ENCODE results near the gene NEGR1. TPM values are rescaled to one million over a fixed set of nuclear protein-coding genes. Genes with fewer than 3 reads are reported as not detected.
A peak's percentile ranks its signal among the peaks of the same experiment; 100 is the strongest.

NEGR1 gene
- total and polyA plus RNA-seq, 11 donors, result 1.7 to 11.3 (median 6.8) TPM

- intact Hi-C loops (cut with DNase I), result no loop called here
- Histone ChIP-seq H3K27me3 (no peaks in the 10 kb centered on the region), H3K9me3 (no peaks in the 10 kb centered on the region), H3K4me3 (no peak overlapping the region), H3K4me1 (peaks cover 0 to 10% (median 0%) of the 10 kb centered on the region in 12 donors), H3K36me3 (no peaks in the 10 kb centered on the region), H3K27ac (no peak overlapping the region)
- TF ChIP-seq, protein P1, sequence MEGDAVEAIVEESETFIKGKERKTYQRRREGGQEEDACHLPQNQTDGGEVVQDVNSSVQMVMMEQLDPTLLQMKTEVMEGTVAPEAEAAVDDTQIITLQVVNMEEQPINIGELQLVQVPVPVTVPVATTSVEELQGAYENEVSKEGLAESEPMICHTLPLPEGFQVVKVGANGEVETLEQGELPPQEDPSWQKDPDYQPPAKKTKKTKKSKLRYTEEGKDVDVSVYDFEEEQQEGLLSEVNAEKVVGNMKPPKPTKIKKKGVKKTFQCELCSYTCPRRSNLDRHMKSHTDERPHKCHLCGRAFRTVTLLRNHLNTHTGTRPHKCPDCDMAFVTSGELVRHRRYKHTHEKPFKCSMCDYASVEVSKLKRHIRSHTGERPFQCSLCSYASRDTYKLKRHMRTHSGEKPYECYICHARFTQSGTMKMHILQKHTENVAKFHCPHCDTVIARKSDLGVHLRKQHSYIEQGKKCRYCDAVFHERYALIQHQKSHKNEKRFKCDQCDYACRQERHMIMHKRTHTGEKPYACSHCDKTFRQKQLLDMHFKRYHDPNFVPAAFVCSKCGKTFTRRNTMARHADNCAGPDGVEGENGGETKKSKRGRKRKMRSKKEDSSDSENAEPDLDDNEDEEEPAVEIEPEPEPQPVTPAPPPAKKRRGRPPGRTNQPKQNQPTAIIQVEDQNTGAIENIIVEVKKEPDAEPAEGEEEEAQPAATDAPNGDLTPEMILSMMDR (IDR thresholded peaks at IDR 0.05), result no peak
- TF ChIP-seq POLR2A (IDR thresholded peaks at IDR 0.05), result no peak
- no peak for DNase-seq
- no peak for ATAC-seq
These were observed 421.3 kb downstream of the NEGR1 start for GRCh38 chr1:71861022-71861421.

DNA sequence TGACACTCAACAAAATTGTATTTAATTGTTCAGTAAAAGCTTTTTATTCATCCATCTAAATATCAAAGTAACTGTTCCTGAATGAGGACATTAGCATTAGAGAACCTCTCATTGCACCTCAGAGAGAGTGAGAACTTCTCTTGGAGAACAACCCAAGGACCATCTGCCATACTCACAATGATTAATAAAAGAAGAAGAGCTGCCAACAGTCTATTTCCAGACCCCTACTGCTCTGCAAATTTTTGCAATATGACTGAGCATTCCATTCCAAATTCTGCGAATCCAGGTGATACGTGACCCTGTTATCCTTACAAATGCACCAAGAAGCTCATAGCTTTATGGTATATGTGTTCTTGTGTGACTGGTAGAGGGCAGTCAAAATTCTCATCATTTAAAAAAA lies 422.5 kb downstream of the NEGR1 start:
- Histone ChIP-seq H3K4me1 (peaks cover 0 to 10% (median 0%) of the 10 kb centered on the region in 12 donors), H3K27ac (no peak overlapping the region), H3K9me3 (no peaks in the 10 kb centered on the region), H3K4me3 (no peak overlapping the region), H3K36me3 (no peaks in the 10 kb centered on the region), H3K27me3 (no peaks in the 10 kb centered on the region)
- no peak for ATAC-seq
- TF ChIP-seq POLR2A (IDR thresholded peaks at IDR 0.05), result no peak
- TF ChIP-seq, protein P1 (IDR thresholded peaks at IDR 0.05), result no peak
- DNase-seq, result no peak
- intact Hi-C loops (cut with DNase I), result no loop called here
- 89 to 97% (median 91%) methylated on average over 2 of the region's 2 CpGs for WGBS, 4 donors

- peaks cover 0 to 10% (median 0%) of the 10 kb centered on the region in 12 donors for H3K4me1 ChIP-seq
- no peak for DNase-seq
- ATAC-seq, result peak in 2 of 4 donors; percentile 36 to 39
- no peaks in the 10 kb centered on the region for H3K36me3 ChIP-seq
- TF ChIP-seq, protein P1 (IDR thresholded peaks at IDR 0.05), result no peak
- no peak for TF ChIP-seq POLR2A (IDR thresholded peaks at IDR 0.05)
- 47 to 72% (median 58%) methylated on average over 1 of the region's 1 CpG for WGBS, 4 donors
- H3K9me3 ChIP-seq, result no peaks in the 10 kb centered on the region
- intact Hi-C loops (cut with DNase I), result no loop called here
- H3K27me3 ChIP-seq, result no peaks in the 10 kb centered on the region
- H3K27ac ChIP-seq, result no peak overlapping the region
- H3K4me3 ChIP-seq, result no peak overlapping the region
These were observed 424.5 kb downstream of the NEGR1 start for GRCh38 chr1:71857862-71858261.

DNA sequence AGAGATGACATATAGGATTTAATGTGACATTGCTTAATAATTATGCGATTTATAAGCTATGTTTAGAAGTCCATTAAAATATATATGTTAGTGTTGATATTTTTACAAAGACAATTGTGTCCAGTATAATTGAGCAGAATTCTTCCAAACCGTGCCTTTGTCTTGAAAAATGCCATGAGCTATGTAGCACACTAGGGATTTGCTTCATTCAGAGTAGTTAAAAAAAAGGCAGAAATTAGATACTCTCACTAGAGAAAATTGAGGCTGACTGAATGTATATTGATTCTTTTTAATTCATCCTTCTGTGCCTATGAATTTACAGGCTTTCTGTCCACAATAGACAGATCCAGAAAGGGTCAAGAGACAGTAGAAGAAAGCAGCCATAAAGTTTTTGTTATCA lies 429.0 kb downstream of the NEGR1 start:
- no peak for TF ChIP-seq POLR2A (IDR thresholded peaks at IDR 0.05)
- TF ChIP-seq, protein P1 (IDR thresholded peaks at IDR 0.05), result no peak
- no peak for ATAC-seq
- Histone ChIP-seq H3K4me1 (peaks cover 0 to 10% (median 0%) of the 10 kb centered on the region in 12 donors), H3K36me3 (no peaks in the 10 kb centered on the region), H3K4me3 (no peak overlapping the region), H3K27me3 (no peaks in the 10 kb centered on the region), H3K27ac (no peak overlapping the region), H3K9me3 (no peaks in the 10 kb centered on the region)
- intact Hi-C loops (cut with DNase I), result no loop called here
- no peak for DNase-seq
- 79 to 90% (median 82%) methylated on average over 2 of the region's 2 CpGs for WGBS, 4 donors

All from heart left ventricle (tissue), 16 donors.